COLO668 (cell line): ENCODE measurements around the gene FBXO11.
"Not testable (repeated sequence)": the region's sequence is repeated elsewhere in the genome, so short reads cannot be mapped to it uniquely, and the experiment has no call there.

Experiments
- DNase-seq: peaks from one replicate; lab custom pipeline; 2025; ENCODE audit not compliant: unreplicated experiment; lab: John Stamatoyannopoulos, UW

FBXO11 gene

GRCh38 chr2:47853067-47853777, 53.1 kb downstream of the FBXO11 start:
- DNase-seq, result not testable (repeated sequence)

- no peak for DNase-seq
These were observed 56.1 kb downstream of the FBXO11 start for GRCh38 chr2:47850198-47850597.

DNA sequence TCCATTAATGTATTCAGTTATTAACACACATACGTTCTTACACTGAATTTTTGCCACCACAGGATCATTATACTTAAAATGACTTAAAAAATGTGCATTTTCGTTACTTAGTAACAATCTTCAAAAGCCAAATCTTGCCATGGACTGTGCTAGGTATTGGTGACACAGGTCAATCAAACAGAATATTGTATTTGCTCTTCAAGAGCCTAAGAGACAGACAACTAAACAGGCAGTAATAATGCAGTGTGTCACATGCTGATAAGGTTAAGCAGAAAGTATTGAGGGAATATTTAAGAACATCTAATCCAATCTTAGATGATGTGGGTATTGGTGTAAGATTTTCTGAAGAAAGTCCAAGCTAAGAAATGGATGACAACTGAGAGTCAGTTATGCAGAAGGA, 56.9 kb downstream of the FBXO11 start:
- DNase-seq, result no peak

DNA sequence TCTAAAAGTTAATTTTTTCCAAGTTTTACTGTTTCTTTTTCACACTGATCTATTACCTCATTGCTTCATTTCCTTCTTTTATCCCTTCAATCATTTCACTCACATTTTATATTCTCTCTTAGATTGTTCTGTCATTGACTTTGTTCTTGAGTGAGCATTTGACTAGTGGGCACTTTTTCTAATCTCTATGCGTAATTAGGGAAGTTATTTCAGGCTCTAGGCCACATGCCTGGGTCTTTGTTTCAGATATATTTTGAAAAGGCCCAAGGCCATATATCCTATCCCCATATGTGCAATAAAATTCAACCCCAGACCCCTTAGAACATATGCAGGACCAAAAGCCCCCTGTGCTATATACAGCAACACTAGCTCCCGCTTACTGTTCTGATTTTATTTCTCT, 62.1 kb downstream of the FBXO11 start:
- no peak for DNase-seq

GRCh38 chr2:47843407-47843806, 62.9 kb downstream of the FBXO11 start:
- no peak for DNase-seq

- no peak for DNase-seq
These were observed 63.5 kb downstream of the FBXO11 start for GRCh38 chr2:47842846-47843245.

DNA sequence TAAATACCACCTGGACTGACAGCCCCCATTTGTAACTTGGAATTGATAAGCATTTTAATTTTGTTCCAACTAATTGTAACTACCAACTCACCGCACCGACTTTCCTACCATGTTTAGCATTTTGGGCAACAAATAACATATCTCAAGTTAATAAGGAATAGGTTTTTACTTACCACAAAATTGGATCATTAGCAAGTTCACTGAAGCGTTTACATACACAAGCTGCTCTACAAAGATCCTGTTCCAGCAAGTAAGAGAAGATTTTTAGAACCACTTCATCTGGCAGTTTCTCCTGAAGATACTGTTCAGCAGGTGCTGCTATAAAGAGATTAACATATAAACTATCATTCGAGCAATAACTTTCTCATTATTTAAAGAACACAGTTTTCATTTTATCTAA, 67.6 kb downstream of the FBXO11 start:
- no peak for DNase-seq

DNA sequence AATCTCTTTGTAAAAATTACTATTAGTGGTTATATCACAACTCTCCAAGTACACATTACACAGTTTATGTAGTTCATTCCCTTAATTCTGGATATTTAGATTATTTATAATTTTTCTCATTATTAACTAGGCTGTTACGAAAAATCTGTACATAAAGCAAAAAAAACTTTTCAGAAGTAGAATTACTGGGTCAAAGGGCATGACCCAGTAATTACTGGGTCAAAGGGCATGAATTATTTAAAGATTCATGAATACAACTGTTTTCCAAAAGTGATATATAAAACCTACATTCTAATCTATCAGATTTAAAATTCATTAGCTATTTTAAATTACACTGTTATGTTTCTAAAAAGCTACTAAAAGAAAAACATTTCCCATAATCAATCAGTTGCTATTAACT, 68.0 kb downstream of the FBXO11 start:
- DNase-seq, result no peak

DNA sequence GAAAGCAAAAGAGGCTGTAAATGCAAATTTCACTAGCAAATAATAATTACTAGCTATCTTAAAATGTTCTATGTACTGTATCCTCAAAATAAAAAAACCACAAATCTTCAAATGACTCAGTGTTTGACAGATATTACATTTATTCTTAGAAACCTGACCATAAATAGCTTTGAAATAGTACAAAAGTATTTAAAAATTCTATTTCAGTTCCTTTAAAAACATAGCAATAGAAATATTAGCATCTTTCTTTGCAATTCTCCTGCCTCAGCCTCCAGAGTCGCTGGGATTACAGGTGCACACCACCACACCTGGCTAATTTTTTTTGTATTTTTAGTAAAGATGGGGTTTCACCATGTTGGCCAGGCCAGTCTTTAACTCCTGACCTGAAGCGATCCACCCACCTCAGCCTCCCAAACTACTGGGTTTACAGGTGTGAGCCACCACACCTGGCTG, 72.8 kb downstream of the FBXO11 start:
- DNase-seq, result no peak

DNA sequence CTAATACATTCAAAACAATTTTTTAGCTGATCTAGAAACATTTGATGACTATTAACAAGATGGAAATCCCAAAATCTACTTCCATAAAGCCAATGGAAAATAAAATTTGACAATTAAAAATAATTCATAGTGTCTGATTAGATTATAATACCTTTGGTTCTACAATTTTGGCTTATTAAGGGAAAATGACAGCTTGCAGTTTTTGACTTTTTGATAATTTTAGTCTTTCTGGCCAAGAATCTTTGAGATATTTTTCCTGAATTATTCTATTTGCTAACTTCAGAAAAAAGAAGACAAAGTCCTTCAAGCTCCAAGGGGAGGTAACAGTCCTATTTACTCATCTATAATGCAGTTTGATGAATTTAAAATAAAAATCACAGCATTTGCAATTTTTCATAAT, 83.8 kb downstream of the FBXO11 start:
- DNase-seq, result no peak

GRCh38 chr2:47819834-47820233, 86.5 kb downstream of the FBXO11 start:
- no peak for DNase-seq

- no peak for DNase-seq
These were observed 87.5 kb downstream of the FBXO11 start for GRCh38 chr2:47818777-47819176.

DNA sequence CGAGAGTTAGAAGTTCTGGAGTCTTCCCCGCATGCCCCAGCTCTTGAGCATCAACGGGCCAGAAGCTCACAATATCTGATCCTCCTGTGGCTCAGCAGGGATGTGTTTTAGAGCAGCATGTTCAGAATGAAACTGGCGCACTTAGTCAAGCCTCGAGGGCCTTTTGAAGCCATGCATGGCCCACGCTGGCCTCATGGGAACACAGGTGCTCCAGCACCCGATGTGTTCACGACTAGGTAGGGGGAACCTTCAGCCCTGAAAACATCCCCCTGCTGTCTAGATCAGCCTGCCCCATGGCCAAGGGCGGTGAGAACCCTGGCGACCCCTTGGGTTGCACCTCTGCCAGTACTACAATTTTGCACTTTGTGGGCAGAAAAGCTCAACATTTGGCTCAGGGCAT, 90.5 kb downstream of the FBXO11 start:
- no peak for DNase-seq

DNA sequence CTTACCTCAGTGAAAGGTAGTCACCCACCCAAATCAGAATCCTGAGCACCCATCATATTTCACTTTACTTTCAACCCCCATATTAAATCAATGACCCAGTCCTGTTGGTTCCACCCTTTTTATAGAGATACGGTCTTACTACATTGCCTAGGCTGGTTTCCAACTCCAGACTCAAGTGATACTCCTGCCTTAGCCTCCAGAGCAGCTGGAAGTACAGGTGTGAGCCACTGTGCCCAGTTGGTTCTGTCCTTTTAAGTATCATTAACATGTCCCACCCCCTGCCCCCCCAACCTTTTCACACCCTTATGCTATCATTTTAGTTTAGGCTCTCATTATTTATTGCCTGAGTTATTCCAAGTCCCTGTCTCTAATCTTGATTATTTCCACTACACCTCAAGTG, 94.6 kb downstream of the FBXO11 start:
- no peak for DNase-seq

DNA sequence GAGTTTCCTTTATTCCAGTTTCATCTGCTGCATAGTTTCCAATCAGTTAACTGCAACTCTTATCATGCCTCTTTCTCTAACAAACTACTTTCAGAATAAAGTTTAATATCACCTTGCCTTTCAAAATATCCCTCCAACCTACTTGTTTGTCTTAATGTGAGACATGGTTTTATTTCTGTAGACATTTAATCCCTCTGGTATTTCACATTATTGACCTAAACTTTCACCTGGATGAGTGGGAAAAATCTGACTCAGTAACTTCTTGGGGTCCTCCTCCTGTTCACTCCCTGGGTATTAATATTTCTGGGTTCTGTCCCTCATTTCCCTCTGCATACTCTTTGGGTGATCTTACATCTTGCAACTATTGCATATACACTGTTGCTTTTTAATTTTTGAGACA, 95.4 kb downstream of the FBXO11 start:
- DNase-seq, result no peak

DNA sequence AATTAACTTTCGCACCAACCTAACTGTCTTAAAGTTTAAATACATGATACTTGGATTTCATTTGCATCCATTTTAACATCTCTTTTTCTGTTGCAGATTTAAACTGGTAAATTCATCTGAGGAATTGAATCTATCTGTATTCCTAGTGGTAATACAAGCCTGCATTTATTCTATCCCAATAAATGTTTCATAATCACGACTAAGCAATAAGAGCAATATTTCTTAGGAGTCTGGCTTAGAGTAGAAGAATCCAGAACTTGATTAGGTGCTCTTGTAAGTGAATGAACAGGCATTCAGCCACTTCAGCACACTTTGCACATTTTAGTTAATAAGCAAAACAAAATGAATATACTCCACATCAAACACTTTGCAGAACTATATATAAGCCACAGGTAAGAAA, 96.4 kb downstream of the FBXO11 start:
- DNase-seq, result no peak

DNA sequence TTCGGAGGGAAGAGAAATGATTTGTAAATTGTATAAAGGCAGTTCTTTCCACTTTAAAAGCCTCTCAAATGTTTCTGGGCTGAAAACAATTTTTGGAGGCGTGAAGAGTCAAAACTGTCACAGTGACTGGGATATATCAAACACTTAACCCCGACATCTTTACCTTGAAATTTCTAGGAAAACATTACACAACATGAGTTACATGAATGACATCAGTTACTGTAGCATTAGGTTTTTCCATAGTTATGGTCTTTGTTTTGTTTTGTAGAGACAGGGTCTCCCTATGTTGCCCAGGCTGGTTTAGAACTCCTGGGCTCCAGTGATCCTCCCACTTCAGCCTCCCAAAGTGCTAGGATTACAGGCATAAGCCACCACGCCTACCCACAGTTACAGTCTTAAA, 97.7 kb downstream of the FBXO11 start:
- DNase-seq, result no peak

DNA sequence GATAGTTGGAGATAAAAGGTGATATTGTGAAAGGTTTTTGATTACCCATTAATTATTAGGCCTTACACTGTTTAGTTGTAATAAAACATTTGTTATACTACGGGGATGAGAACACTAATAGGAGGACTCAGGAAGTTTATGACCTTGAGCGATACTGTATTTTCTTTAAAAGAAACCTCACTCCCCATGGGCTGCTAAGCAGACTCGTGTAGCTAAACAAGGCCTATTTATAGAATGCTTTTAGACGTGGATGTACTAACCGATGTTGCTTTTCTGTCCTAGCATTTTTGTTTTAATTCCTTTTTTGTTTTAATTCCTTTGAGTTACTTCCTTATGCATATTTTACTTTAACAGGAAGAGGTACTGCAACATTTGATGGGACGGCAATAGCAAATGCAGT, 100.4 kb downstream of the FBXO11 start:
- DNase-seq, result no peak

DNA sequence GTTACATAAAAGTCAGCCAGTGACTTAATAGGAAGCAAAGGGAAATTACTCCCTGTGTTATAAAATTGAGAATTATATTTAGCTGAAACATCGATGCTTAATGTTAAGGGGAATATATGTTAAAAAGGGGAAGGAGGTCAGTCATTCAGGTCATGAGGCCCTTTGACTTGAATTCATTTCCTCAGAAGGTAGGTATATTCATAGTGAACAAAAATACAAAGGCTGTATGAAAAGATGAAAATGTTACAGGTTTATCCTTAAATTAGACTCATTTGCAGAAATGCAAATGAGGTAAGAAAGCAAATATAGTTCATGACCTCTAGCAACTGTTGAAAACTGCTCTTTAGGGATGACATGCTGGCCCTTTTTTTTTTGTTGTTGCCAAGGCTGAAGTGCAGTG, 102.5 kb downstream of the FBXO11 start:
- DNase-seq, result no peak

- no peak for DNase-seq
These were observed 102.9 kb downstream of the FBXO11 start for GRCh38 chr2:47803363-47803762.

DNA sequence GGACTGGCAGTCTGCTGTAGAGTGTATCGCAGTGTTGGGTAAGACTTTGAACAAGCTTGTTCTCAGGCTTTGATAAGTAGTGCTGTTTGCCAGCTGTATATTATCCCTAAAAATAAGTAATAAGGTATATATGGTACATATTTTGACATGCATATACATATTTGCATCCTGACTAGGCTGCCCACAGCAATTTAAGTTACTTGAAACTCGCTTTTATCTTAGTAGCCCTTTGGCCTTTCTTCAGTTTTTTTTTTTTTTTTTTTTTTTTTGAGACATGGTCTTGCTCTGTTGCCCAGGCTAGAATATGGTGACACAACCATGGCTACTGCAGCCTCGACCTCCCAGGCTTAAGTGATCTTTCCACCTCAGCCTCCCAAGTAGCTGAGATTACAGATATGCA, 105.2 kb downstream of the FBXO11 start:
- DNase-seq, result no peak

DNA sequence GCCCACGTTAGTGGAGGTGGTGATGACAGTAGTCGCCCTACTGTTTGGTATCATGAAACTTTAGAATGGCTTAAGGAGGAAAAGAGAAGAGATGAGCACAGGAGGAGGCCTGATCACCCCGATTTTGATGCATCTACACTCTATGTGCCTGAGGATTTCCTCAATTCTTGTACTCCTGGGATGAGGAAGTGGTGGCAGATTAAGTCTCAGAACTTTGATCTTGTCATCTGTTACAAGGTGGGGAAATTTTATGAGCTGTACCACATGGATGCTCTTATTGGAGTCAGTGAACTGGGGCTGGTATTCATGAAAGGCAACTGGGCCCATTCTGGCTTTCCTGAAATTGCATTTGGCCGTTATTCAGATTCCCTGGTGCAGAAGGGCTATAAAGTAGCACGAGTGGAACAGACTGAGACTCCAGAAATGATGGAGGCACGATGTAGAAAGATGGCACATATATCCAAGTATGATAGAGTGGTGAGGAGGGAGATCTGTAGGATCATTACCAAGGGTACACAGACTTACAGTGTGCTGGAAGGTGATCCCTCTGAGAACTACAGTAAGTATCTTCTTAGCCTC, 107.2 kb downstream of the FBXO11 start:
- DNase-seq, result no peak

GRCh38 chr2:47798631-47799030, 107.7 kb downstream of the FBXO11 start:
- DNase-seq, result no peak
